Measurements from ENCODE around the gene KLK8. TPM values are rescaled to one million over a fixed set of nuclear protein-coding genes. Genes with fewer than 3 reads are reported as not detected.

Gene KLK8
- total RNA-seq, 1 experiment from 2014 or later, result 4.4 TPM

DNA sequence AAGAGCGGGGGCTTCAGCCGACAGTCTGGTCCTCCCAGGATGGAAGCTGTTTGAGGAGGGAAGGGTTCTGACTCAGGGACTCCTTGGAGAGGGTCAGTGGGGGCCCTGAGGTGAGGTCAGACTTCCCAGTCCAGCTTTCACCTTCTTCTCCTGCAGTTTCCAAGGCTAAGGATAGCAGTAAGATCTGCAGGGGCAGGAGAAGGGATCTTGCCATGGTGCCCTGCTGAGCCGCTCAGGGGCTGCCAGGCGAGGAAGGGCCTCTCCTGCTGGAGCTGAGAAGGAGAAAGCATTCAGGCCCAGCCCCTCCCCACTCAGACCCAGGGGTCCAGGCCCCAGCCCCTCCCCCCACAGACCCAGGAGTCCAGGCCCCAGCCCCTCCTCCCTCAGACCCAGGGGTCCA, 19.2 kb downstream of the KLK8 start:
- ChIA-PET CTCF (interaction anchor here (1.6 kb wide), 1 partner anchor 35 kb away, joined by 5 read pairs; no protein-coding TSS in a partner anchor), POLR2A (no interaction called here)
- H3K27ac Mint-ChIP-seq, result no peak overlapping the region
- H3K36me3 Mint-ChIP-seq, result no peaks in the 10 kb centered on the region
- no peak overlapping the region for H3K4me3 Mint-ChIP-seq
- peaks cover 6% of the 10 kb centered on the region for H3K9me3 Mint-ChIP-seq
- TF ChIP-seq, protein P1, sequence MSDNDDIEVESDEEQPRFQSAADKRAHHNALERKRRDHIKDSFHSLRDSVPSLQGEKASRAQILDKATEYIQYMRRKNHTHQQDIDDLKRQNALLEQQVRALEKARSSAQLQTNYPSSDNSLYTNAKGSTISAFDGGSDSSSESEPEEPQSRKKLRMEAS (CRISPR knock-in tag; IDR thresholded peaks at IDR 0.05), result no peak
- TF ChIP-seq NR3C1 (CRISPR knock-in tag; conservative IDR thresholded peaks at IDR 0.05; ENCODE audit: low read depth) (no peak), GTF2I (CRISPR knock-in tag; conservative IDR thresholded peaks at IDR 0.05) (no peak), FOXK1 (CRISPR knock-in tag; IDR thresholded peaks at IDR 0.05) (no peak), ZNF121 (CRISPR knock-in tag; IDR thresholded peaks at IDR 0.05) (0 out of 2 replicates have a peak, but pooled peaks have one; percentile 54), EMX1 (CRISPR knock-in tag; IDR thresholded peaks at IDR 0.05) (no peak)
- TF ChIP-seq, protein P2, sequence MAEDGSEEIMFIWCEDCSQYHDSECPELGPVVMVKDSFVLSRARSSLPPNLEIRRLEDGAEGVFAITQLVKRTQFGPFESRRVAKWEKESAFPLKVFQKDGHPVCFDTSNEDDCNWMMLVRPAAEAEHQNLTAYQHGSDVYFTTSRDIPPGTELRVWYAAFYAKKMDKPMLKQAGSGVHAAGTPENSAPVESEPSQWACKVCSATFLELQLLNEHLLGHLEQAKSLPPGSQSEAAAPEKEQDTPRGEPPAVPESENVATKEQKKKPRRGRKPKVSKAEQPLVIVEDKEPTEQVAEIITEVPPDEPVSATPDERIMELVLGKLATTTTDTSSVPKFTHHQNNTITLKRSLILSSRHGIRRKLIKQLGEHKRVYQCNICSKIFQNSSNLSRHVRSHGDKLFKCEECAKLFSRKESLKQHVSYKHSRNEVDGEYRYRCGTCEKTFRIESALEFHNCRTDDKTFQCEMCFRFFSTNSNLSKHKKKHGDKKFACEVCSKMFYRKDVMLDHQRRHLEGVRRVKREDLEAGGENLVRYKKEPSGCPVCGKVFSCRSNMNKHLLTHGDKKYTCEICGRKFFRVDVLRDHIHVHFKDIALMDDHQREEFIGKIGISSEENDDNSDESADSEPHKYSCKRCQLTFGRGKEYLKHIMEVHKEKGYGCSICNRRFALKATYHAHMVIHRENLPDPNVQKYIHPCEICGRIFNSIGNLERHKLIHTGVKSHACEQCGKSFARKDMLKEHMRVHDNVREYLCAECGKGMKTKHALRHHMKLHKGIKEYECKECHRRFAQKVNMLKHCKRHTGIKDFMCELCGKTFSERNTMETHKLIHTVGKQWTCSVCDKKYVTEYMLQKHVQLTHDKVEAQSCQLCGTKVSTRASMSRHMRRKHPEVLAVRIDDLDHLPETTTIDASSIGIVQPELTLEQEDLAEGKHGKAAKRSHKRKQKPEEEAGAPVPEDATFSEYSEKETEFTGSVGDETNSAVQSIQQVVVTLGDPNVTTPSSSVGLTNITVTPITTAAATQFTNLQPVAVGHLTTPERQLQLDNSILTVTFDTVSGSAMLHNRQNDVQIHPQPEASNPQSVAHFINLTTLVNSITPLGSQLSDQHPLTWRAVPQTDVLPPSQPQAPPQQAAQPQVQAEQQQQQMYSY (CRISPR knock-in tag; IDR thresholded peaks at IDR 0.05), result no peak
- peaks cover 29% of the 10 kb centered on the region for H3K4me1 Mint-ChIP-seq
- DNase-seq (ENCODE audit: low spot score) (no peak), ATAC-seq (no peak)
- H3K27me3 Mint-ChIP-seq (ENCODE audit: low read depth), result peaks cover 54% of the 10 kb centered on the region

DNA sequence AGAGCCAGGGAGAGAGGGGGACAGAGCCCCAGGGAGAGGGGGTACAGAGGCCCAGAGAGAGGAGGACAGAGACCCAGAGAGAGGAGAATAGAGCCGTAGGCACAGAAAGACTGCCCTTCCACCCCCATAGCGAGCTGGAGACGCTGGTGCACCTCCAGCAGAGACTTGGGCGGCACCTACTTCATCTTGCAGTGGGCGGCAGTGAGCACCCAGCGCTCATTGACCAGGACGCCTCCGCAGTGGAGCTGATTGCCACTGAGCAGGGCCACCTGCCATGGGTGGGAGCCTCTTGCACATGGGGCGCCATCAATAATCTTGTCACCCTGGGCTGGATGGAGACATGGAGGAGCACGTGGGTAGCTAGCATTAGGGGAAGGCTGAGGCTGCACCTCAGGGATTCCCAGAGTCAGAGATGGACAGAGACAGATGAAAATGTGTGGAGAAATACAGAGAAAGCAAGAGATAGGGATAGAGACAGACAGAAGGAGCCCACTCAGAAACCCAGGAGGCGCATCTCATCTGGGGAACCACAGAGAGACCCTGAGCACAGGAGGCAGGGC, 19.7 kb downstream of the KLK8 start:
- no peak overlapping the region for H3K27ac Mint-ChIP-seq
- ATAC-seq (no peak), DNase-seq (ENCODE audit: low spot score) (no peak)
- ChIA-PET POLR2A (no interaction called here), CTCF (interaction anchor here (1.6 kb wide), 1 partner anchor 35 kb away, joined by 5 read pairs; no protein-coding TSS in a partner anchor)
- H3K36me3 Mint-ChIP-seq, result no peaks in the 10 kb centered on the region
- H3K9me3 Mint-ChIP-seq, result peaks cover 8% of the 10 kb centered on the region
- peaks cover 29% of the 10 kb centered on the region for H3K4me1 Mint-ChIP-seq
- peaks cover 49% of the 10 kb centered on the region for H3K27me3 Mint-ChIP-seq (ENCODE audit: low read depth)
- TF ChIP-seq NR1H2 (CRISPR knock-in tag; IDR thresholded peaks at IDR 0.05), result no peak
- TF ChIP-seq, protein P3, sequence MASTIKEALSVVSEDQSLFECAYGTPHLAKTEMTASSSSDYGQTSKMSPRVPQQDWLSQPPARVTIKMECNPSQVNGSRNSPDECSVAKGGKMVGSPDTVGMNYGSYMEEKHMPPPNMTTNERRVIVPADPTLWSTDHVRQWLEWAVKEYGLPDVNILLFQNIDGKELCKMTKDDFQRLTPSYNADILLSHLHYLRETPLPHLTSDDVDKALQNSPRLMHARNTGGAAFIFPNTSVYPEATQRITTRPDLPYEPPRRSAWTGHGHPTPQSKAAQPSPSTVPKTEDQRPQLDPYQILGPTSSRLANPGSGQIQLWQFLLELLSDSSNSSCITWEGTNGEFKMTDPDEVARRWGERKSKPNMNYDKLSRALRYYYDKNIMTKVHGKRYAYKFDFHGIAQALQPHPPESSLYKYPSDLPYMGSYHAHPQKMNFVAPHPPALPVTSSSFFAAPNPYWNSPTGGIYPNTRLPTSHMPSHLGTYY (CRISPR knock-in tag; IDR thresholded peaks at IDR 0.05), result no peak
- TF ChIP-seq NFYB (CRISPR knock-in tag; conservative IDR thresholded peaks at IDR 0.05; ENCODE audit: low read depth), result no peak
- TF ChIP-seq ZNF423 (CRISPR knock-in tag; IDR thresholded peaks at IDR 0.05), result no peak
- no peak for TF ChIP-seq ZNF138 (CRISPR knock-in tag; conservative IDR thresholded peaks at IDR 0.05)
- no peak for TF ChIP-seq TEAD1 (CRISPR knock-in tag; IDR thresholded peaks at IDR 0.05)
- no peak for TF ChIP-seq ZNF263 (CRISPR knock-in tag; IDR thresholded peaks at IDR 0.05; ENCODE audit: low read depth)
- TF ChIP-seq, protein P4, sequence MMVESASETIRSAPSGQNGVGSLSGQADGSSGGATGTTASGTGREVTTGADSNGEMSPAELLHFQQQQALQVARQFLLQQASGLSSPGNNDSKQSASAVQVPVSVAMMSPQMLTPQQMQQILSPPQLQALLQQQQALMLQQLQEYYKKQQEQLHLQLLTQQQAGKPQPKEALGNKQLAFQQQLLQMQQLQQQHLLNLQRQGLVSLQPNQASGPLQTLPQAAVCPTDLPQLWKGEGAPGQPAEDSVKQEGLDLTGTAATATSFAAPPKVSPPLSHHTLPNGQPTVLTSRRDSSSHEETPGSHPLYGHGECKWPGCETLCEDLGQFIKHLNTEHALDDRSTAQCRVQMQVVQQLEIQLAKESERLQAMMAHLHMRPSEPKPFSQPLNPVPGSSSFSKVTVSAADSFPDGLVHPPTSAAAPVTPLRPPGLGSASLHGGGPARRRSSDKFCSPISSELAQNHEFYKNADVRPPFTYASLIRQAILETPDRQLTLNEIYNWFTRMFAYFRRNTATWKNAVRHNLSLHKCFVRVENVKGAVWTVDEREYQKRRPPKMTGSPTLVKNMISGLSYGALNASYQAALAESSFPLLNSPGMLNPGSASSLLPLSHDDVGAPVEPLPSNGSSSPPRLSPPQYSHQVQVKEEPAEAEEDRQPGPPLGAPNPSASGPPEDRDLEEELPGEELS (CRISPR knock-in tag; IDR thresholded peaks at IDR 0.05), result no peak
- TF ChIP-seq, protein P5, sequence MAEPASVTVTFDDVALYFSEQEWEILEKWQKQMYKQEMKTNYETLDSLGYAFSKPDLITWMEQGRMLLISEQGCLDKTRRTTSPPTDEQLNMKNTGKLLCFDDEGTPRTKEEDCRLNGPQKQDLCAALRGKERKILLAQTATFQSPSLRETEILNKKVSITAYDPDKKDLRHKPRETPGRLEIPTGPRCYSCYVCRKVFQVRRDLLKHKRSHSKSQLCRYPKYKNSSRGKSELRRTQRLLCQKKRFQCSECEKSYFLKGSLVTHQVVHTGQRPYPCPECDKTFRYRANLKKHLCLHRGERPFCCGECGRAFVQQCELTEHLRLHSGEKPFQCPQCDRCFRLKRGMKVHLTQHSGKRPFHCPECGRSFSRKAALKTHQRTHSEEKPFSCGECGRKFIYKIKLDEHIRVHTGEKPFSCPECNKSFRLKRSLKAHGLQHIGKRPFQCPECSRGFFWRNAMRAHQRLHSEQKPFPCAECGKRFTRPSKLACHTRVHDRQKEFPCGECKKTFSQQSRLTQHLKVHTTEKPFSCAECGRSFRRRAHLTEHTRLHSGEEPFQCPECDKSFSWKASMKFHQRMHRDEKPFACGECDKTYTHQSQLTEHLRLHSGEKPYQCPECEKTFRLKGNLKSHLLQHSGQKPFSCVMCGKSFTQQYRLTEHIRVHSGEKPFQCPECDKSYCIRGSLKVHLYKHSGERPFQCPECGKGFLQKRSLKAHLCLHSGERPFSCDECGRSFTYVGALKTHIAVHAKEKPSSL (CRISPR knock-in tag; conservative IDR thresholded peaks at IDR 0.05), result no peak
- TF ChIP-seq, protein P6, sequence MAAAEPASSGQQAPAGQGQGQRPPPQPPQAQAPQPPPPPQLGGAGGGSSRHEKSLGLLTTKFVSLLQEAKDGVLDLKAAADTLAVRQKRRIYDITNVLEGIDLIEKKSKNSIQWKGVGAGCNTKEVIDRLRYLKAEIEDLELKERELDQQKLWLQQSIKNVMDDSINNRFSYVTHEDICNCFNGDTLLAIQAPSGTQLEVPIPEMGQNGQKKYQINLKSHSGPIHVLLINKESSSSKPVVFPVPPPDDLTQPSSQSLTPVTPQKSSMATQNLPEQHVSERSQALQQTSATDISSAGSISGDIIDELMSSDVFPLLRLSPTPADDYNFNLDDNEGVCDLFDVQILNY (CRISPR knock-in tag; IDR thresholded peaks at IDR 0.05), result no peak
- TF ChIP-seq, protein P7, sequence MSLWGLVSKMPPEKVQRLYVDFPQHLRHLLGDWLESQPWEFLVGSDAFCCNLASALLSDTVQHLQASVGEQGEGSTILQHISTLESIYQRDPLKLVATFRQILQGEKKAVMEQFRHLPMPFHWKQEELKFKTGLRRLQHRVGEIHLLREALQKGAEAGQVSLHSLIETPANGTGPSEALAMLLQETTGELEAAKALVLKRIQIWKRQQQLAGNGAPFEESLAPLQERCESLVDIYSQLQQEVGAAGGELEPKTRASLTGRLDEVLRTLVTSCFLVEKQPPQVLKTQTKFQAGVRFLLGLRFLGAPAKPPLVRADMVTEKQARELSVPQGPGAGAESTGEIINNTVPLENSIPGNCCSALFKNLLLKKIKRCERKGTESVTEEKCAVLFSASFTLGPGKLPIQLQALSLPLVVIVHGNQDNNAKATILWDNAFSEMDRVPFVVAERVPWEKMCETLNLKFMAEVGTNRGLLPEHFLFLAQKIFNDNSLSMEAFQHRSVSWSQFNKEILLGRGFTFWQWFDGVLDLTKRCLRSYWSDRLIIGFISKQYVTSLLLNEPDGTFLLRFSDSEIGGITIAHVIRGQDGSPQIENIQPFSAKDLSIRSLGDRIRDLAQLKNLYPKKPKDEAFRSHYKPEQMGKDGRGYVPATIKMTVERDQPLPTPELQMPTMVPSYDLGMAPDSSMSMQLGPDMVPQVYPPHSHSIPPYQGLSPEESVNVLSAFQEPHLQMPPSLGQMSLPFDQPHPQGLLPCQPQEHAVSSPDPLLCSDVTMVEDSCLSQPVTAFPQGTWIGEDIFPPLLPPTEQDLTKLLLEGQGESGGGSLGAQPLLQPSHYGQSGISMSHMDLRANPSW (CRISPR knock-in tag; conservative IDR thresholded peaks at IDR 0.05; ENCODE audit: low read depth), result no peak
- no peak for TF ChIP-seq GRHL2 (CRISPR knock-in tag; IDR thresholded peaks at IDR 0.05; ENCODE audit: insufficient replicate concordance, severe bottlenecking)
- no peak overlapping the region for H3K4me3 Mint-ChIP-seq

Data from WTC11 (cell line).